ENCODE measurements around the gene HES4.

- TF ChIP-seq POLR2A (IDR thresholded peaks at IDR 0.05; ENCODE audit: low read length) = no peak
- TF ChIP-seq GATA1 (IDR thresholded peaks at IDR 0.05; ENCODE audit: low read depth, low read length) = no peak
Measured at GRCh38 chr1:963301-963651, 36.6 kb downstream of the HES4 start.
